RWPE1 (cell line): ENCODE measurements around the gene DOK6.

Experiments used
- CTCF ChIA-PET: fragments of 350-600 bp; sonication (Branson Sonifier 250); formaldehyde crosslinking; extraction: SDS; loops from one replicate; lab custom pipeline; 2021; lab: Yijun Ruan, JAX
- POLR2A ChIA-PET: fragments of 400-600 bp; formaldehyde crosslinking; extraction: SDS; loops from one replicate; lab custom pipeline; 2020; ENCODE audit warnings: antibody characterized with exemption; ENCODE audit not compliant: low non-redundant PET; lab: Yijun Ruan, JAX
- DNase-seq: peaks from one replicate; pipeline ENCODE4 v3.0.0; 2012; ENCODE audit warnings: low spot score
- H3K27ac ChIP-seq: fragments of 450-650 bp; 2 replicates; pipeline ENCODE4 v1.5.1; 2017
- TF ChIP-seq, protein P1 (sequence below): fragments of 450-650 bp; conservative IDR thresholded peaks from 2 replicates; pipeline ENCODE4 v1.5.1; 2017; ENCODE audit warnings: low read depth, mild to moderate bottlenecking

DOK6 gene

GRCh38 chr18:69518989-69519388, 118.3 kb downstream of the DOK6 start:
- ChIA-PET POLR2A (no interaction called here), CTCF (no interaction called here)
- no peak for DNase-seq
- no peak overlapping the region for H3K27ac ChIP-seq
- TF ChIP-seq, protein P1, sequence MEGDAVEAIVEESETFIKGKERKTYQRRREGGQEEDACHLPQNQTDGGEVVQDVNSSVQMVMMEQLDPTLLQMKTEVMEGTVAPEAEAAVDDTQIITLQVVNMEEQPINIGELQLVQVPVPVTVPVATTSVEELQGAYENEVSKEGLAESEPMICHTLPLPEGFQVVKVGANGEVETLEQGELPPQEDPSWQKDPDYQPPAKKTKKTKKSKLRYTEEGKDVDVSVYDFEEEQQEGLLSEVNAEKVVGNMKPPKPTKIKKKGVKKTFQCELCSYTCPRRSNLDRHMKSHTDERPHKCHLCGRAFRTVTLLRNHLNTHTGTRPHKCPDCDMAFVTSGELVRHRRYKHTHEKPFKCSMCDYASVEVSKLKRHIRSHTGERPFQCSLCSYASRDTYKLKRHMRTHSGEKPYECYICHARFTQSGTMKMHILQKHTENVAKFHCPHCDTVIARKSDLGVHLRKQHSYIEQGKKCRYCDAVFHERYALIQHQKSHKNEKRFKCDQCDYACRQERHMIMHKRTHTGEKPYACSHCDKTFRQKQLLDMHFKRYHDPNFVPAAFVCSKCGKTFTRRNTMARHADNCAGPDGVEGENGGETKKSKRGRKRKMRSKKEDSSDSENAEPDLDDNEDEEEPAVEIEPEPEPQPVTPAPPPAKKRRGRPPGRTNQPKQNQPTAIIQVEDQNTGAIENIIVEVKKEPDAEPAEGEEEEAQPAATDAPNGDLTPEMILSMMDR: no peak

DNA sequence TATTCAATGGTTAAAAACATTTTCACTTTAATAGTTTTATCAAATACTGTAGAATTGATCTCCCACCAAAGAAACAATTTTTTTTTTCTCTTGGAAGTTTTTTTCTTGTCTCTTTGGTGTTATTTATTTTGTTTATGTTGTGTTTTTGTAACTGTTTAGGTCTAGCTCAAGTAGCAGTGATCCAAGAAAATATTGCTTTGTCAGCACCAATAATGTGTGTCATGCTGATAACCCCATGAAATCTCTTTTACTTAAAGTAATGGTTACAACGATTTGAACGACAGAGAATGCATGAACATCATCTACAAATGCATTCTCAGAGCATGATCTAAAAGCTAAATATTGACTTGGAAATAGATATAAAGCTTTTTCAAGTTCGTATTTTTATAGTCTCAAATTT, 122.9 kb downstream of the DOK6 start:
- ChIA-PET POLR2A (no interaction called here), CTCF (no interaction called here)
- H3K27ac ChIP-seq: no peak overlapping the region
- TF ChIP-seq, protein P1: no peak
- no peak for DNase-seq

- TF ChIP-seq, protein P1: no peak
- no peak overlapping the region for H3K27ac ChIP-seq
- peak; percentile 0 for DNase-seq
- CTCF ChIA-PET: no interaction called here
- POLR2A ChIA-PET: no interaction called here
Measured at GRCh38 chr18:69528435-69528834, 127.7 kb downstream of the DOK6 start.

DNA sequence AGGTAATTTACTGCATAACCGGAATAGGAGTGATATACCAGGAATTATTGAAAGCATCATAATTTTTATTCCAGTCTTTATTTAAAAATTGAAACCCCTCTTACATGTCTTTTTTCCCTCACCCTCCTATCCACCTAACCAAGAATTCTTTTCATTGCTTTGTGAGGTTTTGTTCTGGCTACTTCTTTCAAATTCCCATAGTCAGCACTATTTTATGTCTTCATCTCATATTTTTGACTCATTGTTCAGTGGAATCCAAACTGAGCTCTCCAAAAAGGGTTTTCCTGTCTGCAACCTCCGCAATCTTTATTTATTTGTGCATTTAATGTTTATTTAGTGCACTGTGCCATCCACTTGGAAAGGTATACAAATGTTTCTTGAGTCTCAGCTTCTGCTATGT, 128.5 kb downstream of the DOK6 start:
- TF ChIP-seq, protein P1: no peak
- ChIA-PET CTCF (no interaction called here), POLR2A (interaction anchor here (0.5 kb wide), 1 partner anchor 16 kb away, joined by 4 read pairs; no protein-coding TSS in a partner anchor)
- no peak for DNase-seq
- H3K27ac ChIP-seq: no peak overlapping the region

DNA sequence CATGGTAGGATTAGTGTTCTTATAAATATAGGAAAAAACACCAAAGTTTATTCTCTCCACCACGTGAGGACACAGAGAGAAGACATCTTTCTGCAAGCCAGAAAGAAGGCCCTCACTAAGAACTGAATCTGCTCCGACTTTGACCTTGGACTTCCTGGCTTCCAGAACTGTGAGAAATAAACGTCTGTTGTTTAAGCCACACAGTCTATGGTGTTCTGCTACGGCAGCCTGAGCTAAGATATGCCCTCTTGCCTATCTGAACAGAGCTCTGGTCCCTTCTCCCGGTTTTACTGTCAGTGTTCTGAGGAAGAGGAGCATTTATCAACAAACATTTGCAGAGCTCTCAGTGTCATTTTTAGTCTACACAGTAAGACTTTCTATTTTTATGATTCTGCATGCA, 131.3 kb downstream of the DOK6 start:
- ChIA-PET POLR2A (no interaction called here), CTCF (no interaction called here)
- TF ChIP-seq, protein P1: no peak
- DNase-seq: no peak
- H3K27ac ChIP-seq: no peak overlapping the region

DNA sequence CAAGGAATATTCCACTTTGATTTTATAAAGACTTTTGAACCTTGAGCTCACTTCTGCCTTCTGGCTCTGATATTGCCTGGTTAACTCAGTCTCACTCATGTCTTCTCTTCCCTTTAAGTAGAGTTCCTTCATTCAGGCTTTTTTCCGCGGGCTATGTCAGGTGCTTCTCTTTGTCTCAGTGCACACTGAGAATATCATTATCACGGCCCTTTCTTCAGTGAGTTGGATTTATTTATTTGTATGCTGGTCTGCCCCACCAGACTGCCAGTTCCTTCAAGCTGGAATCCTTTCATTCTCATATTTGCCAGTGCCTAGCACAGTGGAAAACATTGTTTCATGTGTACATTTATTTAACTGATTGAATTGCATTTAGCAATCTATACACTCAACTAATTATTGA, 136.5 kb downstream of the DOK6 start:
- H3K27ac ChIP-seq: no peak overlapping the region

More for the DNA sequence above, 136.5 kb downstream of the DOK6 start:
- TF ChIP-seq, protein P1: no peak
- ChIA-PET POLR2A (no interaction called here), CTCF (no interaction called here)
- no peak for DNase-seq
